ENCODE measurements around the gene CADPS.

CADPS gene

GRCh38 chr3:62538691-62539356, 336.4 kb downstream of the CADPS start:
- H3K27ac Mint-ChIP-seq, result no peak overlapping the region
- DNase-seq, result no peak
- peaks cover 25% of the 10 kb centered on the region for H3K27me3 Mint-ChIP-seq (ENCODE audit: low read depth, poor library complexity)
- H3K9me3 Mint-ChIP-seq, result no peaks in the 10 kb centered on the region
- H3K4me1 Mint-ChIP-seq, result peaks cover 18% of the 10 kb centered on the region
- H3K4me3 Mint-ChIP-seq, result no peak overlapping the region
- no peaks in the 10 kb centered on the region for H3K36me3 Mint-ChIP-seq (ENCODE audit: low read depth)
- TF ChIP-seq, protein P1, sequence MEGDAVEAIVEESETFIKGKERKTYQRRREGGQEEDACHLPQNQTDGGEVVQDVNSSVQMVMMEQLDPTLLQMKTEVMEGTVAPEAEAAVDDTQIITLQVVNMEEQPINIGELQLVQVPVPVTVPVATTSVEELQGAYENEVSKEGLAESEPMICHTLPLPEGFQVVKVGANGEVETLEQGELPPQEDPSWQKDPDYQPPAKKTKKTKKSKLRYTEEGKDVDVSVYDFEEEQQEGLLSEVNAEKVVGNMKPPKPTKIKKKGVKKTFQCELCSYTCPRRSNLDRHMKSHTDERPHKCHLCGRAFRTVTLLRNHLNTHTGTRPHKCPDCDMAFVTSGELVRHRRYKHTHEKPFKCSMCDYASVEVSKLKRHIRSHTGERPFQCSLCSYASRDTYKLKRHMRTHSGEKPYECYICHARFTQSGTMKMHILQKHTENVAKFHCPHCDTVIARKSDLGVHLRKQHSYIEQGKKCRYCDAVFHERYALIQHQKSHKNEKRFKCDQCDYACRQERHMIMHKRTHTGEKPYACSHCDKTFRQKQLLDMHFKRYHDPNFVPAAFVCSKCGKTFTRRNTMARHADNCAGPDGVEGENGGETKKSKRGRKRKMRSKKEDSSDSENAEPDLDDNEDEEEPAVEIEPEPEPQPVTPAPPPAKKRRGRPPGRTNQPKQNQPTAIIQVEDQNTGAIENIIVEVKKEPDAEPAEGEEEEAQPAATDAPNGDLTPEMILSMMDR (IDR thresholded peaks at IDR 0.05), result no peak

DNA sequence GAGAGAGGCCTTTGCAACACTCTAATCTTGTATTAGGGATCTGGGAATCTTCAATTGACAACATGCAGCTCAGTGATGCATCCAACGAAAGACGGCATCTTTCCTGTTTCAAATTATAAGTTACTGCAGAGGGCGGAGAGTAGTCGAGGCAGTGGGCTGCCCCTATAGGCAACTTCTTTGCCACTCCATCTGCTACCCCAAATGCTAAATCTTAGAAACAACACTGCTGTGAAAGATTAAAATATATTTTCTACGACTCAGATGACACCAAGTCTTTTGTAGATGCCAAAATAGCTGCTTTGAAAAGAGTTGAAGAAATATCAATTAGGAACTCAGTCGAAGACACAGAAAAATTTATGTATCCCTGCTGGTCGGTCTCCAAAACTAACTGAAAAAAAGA, 340.9 kb downstream of the CADPS start:
- H3K27me3 Mint-ChIP-seq (ENCODE audit: low read depth, poor library complexity), result peaks cover 26% of the 10 kb centered on the region
- H3K36me3 Mint-ChIP-seq (ENCODE audit: low read depth), result no peaks in the 10 kb centered on the region

GRCh38 chr3:62532796-62533195, 342.4 kb downstream of the CADPS start:
- no peak for DNase-seq
- no peaks in the 10 kb centered on the region for H3K36me3 Mint-ChIP-seq (ENCODE audit: low read depth)
- peaks cover 5% of the 10 kb centered on the region for H3K4me1 Mint-ChIP-seq
- H3K27me3 Mint-ChIP-seq (ENCODE audit: low read depth, poor library complexity), result peaks cover 26% of the 10 kb centered on the region
- no peak overlapping the region for H3K4me3 Mint-ChIP-seq
- TF ChIP-seq, protein P1 (IDR thresholded peaks at IDR 0.05), result no peak
- no peaks in the 10 kb centered on the region for H3K9me3 Mint-ChIP-seq
- no peak overlapping the region for H3K27ac Mint-ChIP-seq

More for the DNA sequence above, 340.9 kb downstream of the CADPS start:
- DNase-seq, result no peak
- H3K9me3 Mint-ChIP-seq, result no peaks in the 10 kb centered on the region
- no peak overlapping the region for H3K4me3 Mint-ChIP-seq
- TF ChIP-seq, protein P1 (IDR thresholded peaks at IDR 0.05), result no peak
- peaks cover 18% of the 10 kb centered on the region for H3K4me1 Mint-ChIP-seq
- H3K27ac Mint-ChIP-seq, result no peak overlapping the region

- Mint-ChIP-seq H3K27me3 (ENCODE audit: low read depth, poor library complexity) (peaks cover 20% of the 10 kb centered on the region), H3K4me3 (no peak overlapping the region), H3K27ac (no peak overlapping the region), H3K36me3 (ENCODE audit: low read depth) (no peaks in the 10 kb centered on the region), H3K4me1 (peaks cover 5% of the 10 kb centered on the region), H3K9me3 (no peaks in the 10 kb centered on the region)
- TF ChIP-seq, protein P1 (IDR thresholded peaks at IDR 0.05), result no peak
- no peak for DNase-seq
Observed at GRCh38 chr3:62531981-62532380, 343.2 kb downstream of the CADPS start.

DNA sequence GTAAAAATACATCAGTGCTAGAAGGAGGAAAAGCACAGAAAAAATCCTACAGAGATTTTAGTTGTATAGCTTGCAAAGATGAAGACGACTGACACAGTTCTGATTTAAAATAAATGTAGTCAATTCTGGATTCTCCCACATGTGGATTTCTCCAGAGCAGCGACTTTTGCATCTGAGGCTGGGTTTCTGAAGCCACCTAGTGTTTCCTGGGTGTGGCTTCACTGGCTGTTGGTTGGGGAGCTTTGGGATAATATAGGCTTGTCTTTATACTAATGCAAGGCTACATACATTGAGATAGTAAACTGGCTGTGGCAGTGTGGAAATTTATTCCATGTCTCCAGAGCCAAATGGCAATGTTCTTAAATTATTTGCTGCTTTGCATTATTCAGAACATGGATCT, 343.7 kb downstream of the CADPS start:
- H3K27me3 Mint-ChIP-seq (ENCODE audit: low read depth, poor library complexity), result peaks cover 20% of the 10 kb centered on the region
- no peak overlapping the region for H3K27ac Mint-ChIP-seq
- no peak for DNase-seq
- H3K9me3 Mint-ChIP-seq, result no peaks in the 10 kb centered on the region
- peaks cover 5% of the 10 kb centered on the region for H3K4me1 Mint-ChIP-seq
- TF ChIP-seq, protein P1 (IDR thresholded peaks at IDR 0.05), result no peak
- H3K36me3 Mint-ChIP-seq (ENCODE audit: low read depth), result no peaks in the 10 kb centered on the region
- no peak overlapping the region for H3K4me3 Mint-ChIP-seq

- Mint-ChIP-seq H3K27me3 (ENCODE audit: low read depth, poor library complexity) (peaks cover 24% of the 10 kb centered on the region), H3K27ac (no peak overlapping the region), H3K4me1 (no peaks in the 10 kb centered on the region), H3K9me3 (no peaks in the 10 kb centered on the region), H3K36me3 (ENCODE audit: low read depth) (no peaks in the 10 kb centered on the region), H3K4me3 (no peak overlapping the region)
- TF ChIP-seq, protein P1 (IDR thresholded peaks at IDR 0.05), result no peak
- peak; percentile 88 for DNase-seq
Observed at GRCh38 chr3:62529230-62529629, 346.0 kb downstream of the CADPS start.
